ENCODE measurements around the gene TNS3. TPM values are rescaled to one million over a fixed set of nuclear protein-coding genes. Genes with fewer than 3 reads are reported as not detected.

The TNS3 gene
- total RNA-seq, 2 donors from 2014 or later: 2.3 to 2.6 TPM

- no peak for DNase-seq
- ATAC-seq: no peak
- Mint-ChIP-seq H3K36me3 (ENCODE audit: low read depth) (no peaks in the 10 kb centered on the region), H3K4me3 (no peak overlapping the region), H3K27ac (no peak overlapping the region), H3K27me3 (peaks cover 7% of the 10 kb centered on the region), H3K4me1 (no peaks in the 10 kb centered on the region)
- H3K9me3 ChIP-seq (ENCODE audit: control insufficient read depth, low read length, poor library complexity, severe bottlenecking): no peaks in the 10 kb centered on the region
Measured at GRCh38 chr7:47390914-47391313, 191.0 kb downstream of the TNS3 start.

- no peak overlapping the region for H3K4me3 Mint-ChIP-seq
- peaks cover 3% of the 10 kb centered on the region for H3K27me3 Mint-ChIP-seq
Measured at GRCh38 chr7:47389923-47390630, 191.8 kb downstream of the TNS3 start.

GRCh38 chr7:47389171-47389922, 192.6 kb downstream of the TNS3 start:
- no peak for DNase-seq
- Mint-ChIP-seq H3K27me3 (no peaks in the 10 kb centered on the region), H3K4me3 (no peak overlapping the region), H3K27ac (no peak overlapping the region), H3K4me1 (no peaks in the 10 kb centered on the region), H3K36me3 (ENCODE audit: low read depth) (no peaks in the 10 kb centered on the region)
- no peak for ATAC-seq
- no peaks in the 10 kb centered on the region for H3K9me3 ChIP-seq (ENCODE audit: control insufficient read depth, low read length, poor library complexity, severe bottlenecking)

More at GRCh38 chr7:47389923-47390630, 191.8 kb downstream of the TNS3 start:
- no peaks in the 10 kb centered on the region for H3K36me3 Mint-ChIP-seq (ENCODE audit: low read depth)
- H3K27ac Mint-ChIP-seq: no peak overlapping the region
- H3K4me1 Mint-ChIP-seq: no peaks in the 10 kb centered on the region
- ATAC-seq (no peak), DNase-seq (no peak)
- no peaks in the 10 kb centered on the region for H3K9me3 ChIP-seq (ENCODE audit: control insufficient read depth, low read length, poor library complexity, severe bottlenecking)

- Mint-ChIP-seq H3K27ac (no peak overlapping the region), H3K27me3 (peaks cover 6% of the 10 kb centered on the region), H3K36me3 (ENCODE audit: low read depth) (no peaks in the 10 kb centered on the region), H3K4me3 (no peak overlapping the region), H3K4me1 (no peaks in the 10 kb centered on the region)
- DNase-seq: no peak
- ATAC-seq: no peak
- H3K9me3 ChIP-seq (ENCODE audit: control insufficient read depth, low read length, poor library complexity, severe bottlenecking): no peaks in the 10 kb centered on the region
Measured at GRCh38 chr7:47387506-47387905, 194.4 kb downstream of the TNS3 start.

- DNase-seq (no peak), ATAC-seq (no peak)
- no peak overlapping the region for H3K27ac Mint-ChIP-seq
- no peak overlapping the region for H3K4me3 Mint-ChIP-seq
- no peaks in the 10 kb centered on the region for H3K4me1 Mint-ChIP-seq
- H3K9me3 ChIP-seq (ENCODE audit: control insufficient read depth, low read length, poor library complexity, severe bottlenecking): no peaks in the 10 kb centered on the region
- peaks cover 6% of the 10 kb centered on the region for H3K27me3 Mint-ChIP-seq
- no peaks in the 10 kb centered on the region for H3K36me3 Mint-ChIP-seq (ENCODE audit: low read depth)
Measured at GRCh38 chr7:47386273-47386835, 195.6 kb downstream of the TNS3 start.

GRCh38 chr7:47385536-47386125, 196.3 kb downstream of the TNS3 start:
- peaks cover 6% of the 10 kb centered on the region for H3K27me3 Mint-ChIP-seq
- no peak for ATAC-seq
- no peaks in the 10 kb centered on the region for H3K36me3 Mint-ChIP-seq (ENCODE audit: low read depth)
- no peak overlapping the region for H3K4me3 Mint-ChIP-seq
- no peak overlapping the region for H3K27ac Mint-ChIP-seq
- no peak for DNase-seq
- H3K9me3 ChIP-seq (ENCODE audit: control insufficient read depth, low read length, poor library complexity, severe bottlenecking): no peaks in the 10 kb centered on the region
- H3K4me1 Mint-ChIP-seq: no peaks in the 10 kb centered on the region

GRCh38 chr7:47384755-47385535, 197.0 kb downstream of the TNS3 start:
- ATAC-seq (no peak), DNase-seq (no peak)
- no peaks in the 10 kb centered on the region for H3K36me3 Mint-ChIP-seq (ENCODE audit: low read depth)
- no peaks in the 10 kb centered on the region for H3K4me1 Mint-ChIP-seq
- no peak overlapping the region for H3K4me3 Mint-ChIP-seq
- H3K27ac Mint-ChIP-seq: no peak overlapping the region
- H3K27me3 Mint-ChIP-seq: peaks cover 6% of the 10 kb centered on the region
- no peaks in the 10 kb centered on the region for H3K9me3 ChIP-seq (ENCODE audit: control insufficient read depth, low read length, poor library complexity, severe bottlenecking)

- Mint-ChIP-seq H3K4me3 (no peak overlapping the region), H3K36me3 (ENCODE audit: low read depth) (no peaks in the 10 kb centered on the region), H3K4me1 (no peaks in the 10 kb centered on the region), H3K27ac (no peak overlapping the region), H3K27me3 (peaks cover 6% of the 10 kb centered on the region)
- no peak for ATAC-seq
- DNase-seq: no peak
- H3K9me3 ChIP-seq (ENCODE audit: control insufficient read depth, low read length, poor library complexity, severe bottlenecking): no peaks in the 10 kb centered on the region
Measured at GRCh38 chr7:47383696-47384445, 198.0 kb downstream of the TNS3 start.

GRCh38 chr7:47383072-47383471, 198.8 kb downstream of the TNS3 start:
- Mint-ChIP-seq H3K4me1 (no peaks in the 10 kb centered on the region), H3K27ac (no peak overlapping the region), H3K27me3 (peaks cover 6% of the 10 kb centered on the region), H3K36me3 (ENCODE audit: low read depth) (no peaks in the 10 kb centered on the region), H3K4me3 (no peak overlapping the region)
- H3K9me3 ChIP-seq (ENCODE audit: control insufficient read depth, low read length, poor library complexity, severe bottlenecking): no peaks in the 10 kb centered on the region
- ATAC-seq (no peak), DNase-seq (no peak)

GRCh38 chr7:47382200-47382599, 199.7 kb downstream of the TNS3 start:
- DNase-seq: no peak

GRCh38 chr7:47381134-47381495, 200.8 kb downstream of the TNS3 start:
- no peak overlapping the region for H3K27ac Mint-ChIP-seq
- peaks cover 6% of the 10 kb centered on the region for H3K27me3 Mint-ChIP-seq
- H3K4me3 Mint-ChIP-seq: no peak overlapping the region
- no peaks in the 10 kb centered on the region for H3K9me3 ChIP-seq (ENCODE audit: control insufficient read depth, low read length, poor library complexity, severe bottlenecking)
- H3K4me1 Mint-ChIP-seq: no peaks in the 10 kb centered on the region
- ATAC-seq (no peak), DNase-seq (no peak)
- no peaks in the 10 kb centered on the region for H3K36me3 Mint-ChIP-seq (ENCODE audit: low read depth)

More at GRCh38 chr7:47382200-47382599, 199.7 kb downstream of the TNS3 start:
- H3K4me1 Mint-ChIP-seq: no peaks in the 10 kb centered on the region
- H3K27me3 Mint-ChIP-seq: peaks cover 6% of the 10 kb centered on the region
- no peak overlapping the region for H3K4me3 Mint-ChIP-seq
- H3K27ac Mint-ChIP-seq: no peak overlapping the region
- no peak for ATAC-seq
- H3K9me3 ChIP-seq (ENCODE audit: control insufficient read depth, low read length, poor library complexity, severe bottlenecking): no peaks in the 10 kb centered on the region
- H3K36me3 Mint-ChIP-seq (ENCODE audit: low read depth): no peaks in the 10 kb centered on the region

- DNase-seq (no peak), ATAC-seq (no peak)
- no peaks in the 10 kb centered on the region for H3K9me3 ChIP-seq (ENCODE audit: control insufficient read depth, low read length, poor library complexity, severe bottlenecking)
- Mint-ChIP-seq H3K4me3 (no peak overlapping the region), H3K4me1 (no peaks in the 10 kb centered on the region), H3K27me3 (peaks cover 6% of the 10 kb centered on the region), H3K27ac (no peak overlapping the region), H3K36me3 (ENCODE audit: low read depth) (no peaks in the 10 kb centered on the region)
Measured at GRCh38 chr7:47380325-47381133, 201.4 kb downstream of the TNS3 start.

Data from T-helper 17 cell (primary cell).